ENCODE results near the gene MKRN3. TPM values are rescaled to one million over a fixed set of nuclear protein-coding genes. Genes with fewer than 3 reads are reported as not detected.

MKRN3 gene
- total and polyA plus RNA-seq, 7 experiments from 2014 or later: 0.37 to 11.5 (median 1.8) TPM

GRCh38 chr15:23574742-23575141 is 9.3 kb downstream of the MKRN3 start:
- intact Hi-C loops (cut with micrococcal nuclease): no loop called here
- H3K9me3 ChIP-seq (ENCODE audit: control insufficient read depth in 2 of 3, low read length in 3 of 3): no peaks in the 10 kb centered on the region
- no peaks in the 10 kb centered on the region for H3K36me3 Mint-ChIP-seq

GRCh38 chr15:23576061-23576460 is 10.6 kb downstream of the MKRN3 start:
- H3K27ac ChIP-seq (ENCODE audit: low read depth, low read length): no peak overlapping the region
- H3K27me3 ChIP-seq (ENCODE audit: control insufficient read depth in 2 of 2, insufficient read depth in 2 of 2, low read length in 2 of 2): no peaks in the 10 kb centered on the region
- DNase-seq (no peak), ATAC-seq (no peak)
- no peak overlapping the region for H3K4me3 Mint-ChIP-seq
- no peaks in the 10 kb centered on the region for H3K36me3 Mint-ChIP-seq
- no peak overlapping the region for H3K27ac Mint-ChIP-seq
- no peaks in the 10 kb centered on the region for H3K9me3 ChIP-seq (ENCODE audit: control insufficient read depth in 2 of 3, low read length in 3 of 3)
- ChIA-PET POLR2A (no interaction called here), CTCF (no interaction called here)
- H3K4me1 ChIP-seq (ENCODE audit: control insufficient read depth in 2 of 2, insufficient read depth in 2 of 2, low read length in 2 of 2): no peaks in the 10 kb centered on the region
- no peak overlapping the region for H3K4me3 ChIP-seq (ENCODE audit: low read length)
- no peaks in the 10 kb centered on the region for H3K9me3 Mint-ChIP-seq
- H3K27me3 Mint-ChIP-seq: no peaks in the 10 kb centered on the region
- H3K4me1 Mint-ChIP-seq: no peaks in the 10 kb centered on the region
- intact Hi-C loops (cut with micrococcal nuclease): no loop called here
- H3K36me3 ChIP-seq (ENCODE audit: control insufficient read depth in 2 of 3, insufficient read depth in 3 of 3, low read length in 3 of 3): no peaks in the 10 kb centered on the region

More at GRCh38 chr15:23574742-23575141, 9.3 kb downstream of the MKRN3 start:
- H3K4me3 Mint-ChIP-seq: no peak overlapping the region
- H3K9me3 Mint-ChIP-seq: no peaks in the 10 kb centered on the region
- Histone ChIP-seq H3K4me3 (ENCODE audit: low read length) (no peak overlapping the region), H3K27me3 (ENCODE audit: control insufficient read depth in 2 of 2, insufficient read depth in 2 of 2, low read length in 2 of 2) (no peaks in the 10 kb centered on the region), H3K27ac (ENCODE audit: low read depth, low read length) (no peak overlapping the region), H3K4me1 (ENCODE audit: control insufficient read depth in 2 of 2, insufficient read depth in 2 of 2, low read length in 2 of 2) (no peaks in the 10 kb centered on the region), H3K36me3 (ENCODE audit: control insufficient read depth in 2 of 3, insufficient read depth in 3 of 3, low read length in 3 of 3) (no peaks in the 10 kb centered on the region)
- peaks cover 0 to 3% (median 0%) of the 10 kb centered on the region in 5 donors for H3K27me3 Mint-ChIP-seq
- H3K4me1 Mint-ChIP-seq: peaks cover 0 to 6% (median 0%) of the 10 kb centered on the region in 7 donors
- DNase-seq (no peak), ATAC-seq (no peak)
- CTCF ChIA-PET: interaction anchor here (1.5 kb wide), 1 partner anchor 77 kb away, joined by 4 read pairs; no protein-coding TSS in a partner anchor
- POLR2A ChIA-PET: no interaction called here
- H3K27ac Mint-ChIP-seq: peak overlapping the region in 1 of 9 donors; percentile 44

- H3K27me3 ChIP-seq (ENCODE audit: control insufficient read depth in 2 of 2, insufficient read depth in 2 of 2, low read length in 2 of 2): no peaks in the 10 kb centered on the region
- DNase-seq (no peak), ATAC-seq (no peak)
- Mint-ChIP-seq H3K36me3 (no peaks in the 10 kb centered on the region), H3K27me3 (no peaks in the 10 kb centered on the region), H3K4me1 (no peaks in the 10 kb centered on the region), H3K9me3 (no peaks in the 10 kb centered on the region), H3K27ac (no peak overlapping the region), H3K4me3 (no peak overlapping the region)
- H3K9me3 ChIP-seq (ENCODE audit: control insufficient read depth in 2 of 3, low read length in 3 of 3): no peaks in the 10 kb centered on the region
- H3K36me3 ChIP-seq (ENCODE audit: control insufficient read depth in 2 of 3, insufficient read depth in 3 of 3, low read length in 3 of 3): no peaks in the 10 kb centered on the region
- CTCF ChIA-PET: no interaction called here
- H3K27ac ChIP-seq (ENCODE audit: low read depth, low read length): no peak overlapping the region
- no peak overlapping the region for H3K4me3 ChIP-seq (ENCODE audit: low read length)
- POLR2A ChIA-PET: no interaction called here
- intact Hi-C loops (cut with micrococcal nuclease): no loop called here
- no peaks in the 10 kb centered on the region for H3K4me1 ChIP-seq (ENCODE audit: control insufficient read depth in 2 of 2, insufficient read depth in 2 of 2, low read length in 2 of 2)
Measured at GRCh38 chr15:23578521-23579150, 13.2 kb downstream of the MKRN3 start.

GRCh38 chr15:23588268-23588667 is 22.8 kb downstream of the MKRN3 start:
- Mint-ChIP-seq H3K27ac (no peak overlapping the region), H3K9me3 (peaks cover 0 to 8% (median 3%) of the 10 kb centered on the region in 11 donors), H3K4me3 (no peak overlapping the region), H3K27me3 (peaks cover 0 to 17% (median 6%) of the 10 kb centered on the region in 5 donors), H3K36me3 (no peaks in the 10 kb centered on the region), H3K4me1 (no peaks in the 10 kb centered on the region)
- Histone ChIP-seq H3K27ac (ENCODE audit: low read depth, low read length) (no peak overlapping the region), H3K36me3 (ENCODE audit: control insufficient read depth in 2 of 3, insufficient read depth in 3 of 3, low read length in 3 of 3) (no peaks in the 10 kb centered on the region), H3K27me3 (ENCODE audit: control insufficient read depth in 2 of 2, insufficient read depth in 2 of 2, low read length in 2 of 2) (no peaks in the 10 kb centered on the region), H3K9me3 (ENCODE audit: control insufficient read depth in 2 of 3, low read length in 3 of 3) (no peaks in the 10 kb centered on the region), H3K4me1 (ENCODE audit: control insufficient read depth in 2 of 2, insufficient read depth in 2 of 2, low read length in 2 of 2) (no peaks in the 10 kb centered on the region), H3K4me3 (ENCODE audit: low read length) (no peak overlapping the region)
- CTCF ChIA-PET: no interaction called here
- DNase-seq (no peak), ATAC-seq (no peak)
- POLR2A ChIA-PET: no interaction called here
- intact Hi-C loops (cut with micrococcal nuclease): no loop called here

GRCh38 chr15:23589012-23589411 is 23.5 kb downstream of the MKRN3 start:
- no peak overlapping the region for H3K27ac ChIP-seq (ENCODE audit: low read depth, low read length)
- no peaks in the 10 kb centered on the region for H3K4me1 Mint-ChIP-seq
- peaks cover 0 to 8% (median 3%) of the 10 kb centered on the region in 11 donors for H3K9me3 Mint-ChIP-seq
- no peak for ATAC-seq
- peaks cover 0 to 17% (median 6%) of the 10 kb centered on the region in 5 donors for H3K27me3 Mint-ChIP-seq
- no peak overlapping the region for H3K27ac Mint-ChIP-seq
- intact Hi-C loops (cut with micrococcal nuclease): no loop called here
- POLR2A ChIA-PET: no interaction called here
- DNase-seq: no peak
- no peak overlapping the region for H3K4me3 Mint-ChIP-seq
- H3K9me3 ChIP-seq (ENCODE audit: control insufficient read depth in 2 of 3, low read length in 3 of 3): no peaks in the 10 kb centered on the region
- CTCF ChIA-PET: no interaction called here
- H3K36me3 Mint-ChIP-seq: no peaks in the 10 kb centered on the region
- H3K27me3 ChIP-seq (ENCODE audit: control insufficient read depth in 2 of 2, insufficient read depth in 2 of 2, low read length in 2 of 2): no peaks in the 10 kb centered on the region
- H3K36me3 ChIP-seq (ENCODE audit: control insufficient read depth in 2 of 3, insufficient read depth in 3 of 3, low read length in 3 of 3): no peaks in the 10 kb centered on the region
- no peak overlapping the region for H3K4me3 ChIP-seq (ENCODE audit: low read length)
- H3K4me1 ChIP-seq (ENCODE audit: control insufficient read depth in 2 of 2, insufficient read depth in 2 of 2, low read length in 2 of 2): no peaks in the 10 kb centered on the region

- POLR2A ChIA-PET: no interaction called here
Measured at GRCh38 chr15:23594252-23594770, 28.8 kb downstream of the MKRN3 start.

GRCh38 chr15:23595368-23595767 is 29.9 kb downstream of the MKRN3 start:
- CTCF ChIA-PET: no interaction called here
- Histone ChIP-seq H3K9me3 (ENCODE audit: control insufficient read depth in 2 of 3, low read length in 3 of 3) (no peaks in the 10 kb centered on the region), H3K4me3 (ENCODE audit: low read length) (no peak overlapping the region), H3K36me3 (ENCODE audit: control insufficient read depth in 2 of 3, insufficient read depth in 3 of 3, low read length in 3 of 3) (no peaks in the 10 kb centered on the region), H3K27ac (ENCODE audit: low read depth, low read length) (no peak overlapping the region), H3K27me3 (ENCODE audit: control insufficient read depth in 2 of 2, insufficient read depth in 2 of 2, low read length in 2 of 2) (no peaks in the 10 kb centered on the region), H3K4me1 (ENCODE audit: control insufficient read depth in 2 of 2, insufficient read depth in 2 of 2, low read length in 2 of 2) (no peaks in the 10 kb centered on the region)
- POLR2A ChIA-PET: no interaction called here
- Mint-ChIP-seq H3K27me3 (peaks cover 0 to 8% (median 3%) of the 10 kb centered on the region in 5 donors), H3K36me3 (no peaks in the 10 kb centered on the region), H3K4me3 (no peak overlapping the region), H3K4me1 (no peaks in the 10 kb centered on the region), H3K27ac (no peak overlapping the region), H3K9me3 (peaks cover 0 to 6% (median 0%) of the 10 kb centered on the region in 11 donors)
- intact Hi-C loops (cut with micrococcal nuclease): no loop called here
- ATAC-seq (no peak), DNase-seq (no peak)

More at GRCh38 chr15:23594252-23594770, 28.8 kb downstream of the MKRN3 start:
- Mint-ChIP-seq H3K36me3 (no peaks in the 10 kb centered on the region), H3K27me3 (peaks cover 0 to 11% (median 5%) of the 10 kb centered on the region in 5 donors), H3K4me1 (no peaks in the 10 kb centered on the region), H3K9me3 (peaks cover 0 to 8% (median 0%) of the 10 kb centered on the region in 11 donors), H3K4me3 (no peak overlapping the region), H3K27ac (no peak overlapping the region)
- Histone ChIP-seq H3K27ac (ENCODE audit: low read depth, low read length) (no peak overlapping the region), H3K27me3 (ENCODE audit: control insufficient read depth in 2 of 2, insufficient read depth in 2 of 2, low read length in 2 of 2) (no peaks in the 10 kb centered on the region), H3K36me3 (ENCODE audit: control insufficient read depth in 2 of 3, insufficient read depth in 3 of 3, low read length in 3 of 3) (no peaks in the 10 kb centered on the region), H3K4me1 (ENCODE audit: control insufficient read depth in 2 of 2, insufficient read depth in 2 of 2, low read length in 2 of 2) (no peaks in the 10 kb centered on the region), H3K4me3 (ENCODE audit: low read length) (no peak overlapping the region), H3K9me3 (ENCODE audit: control insufficient read depth in 2 of 3, low read length in 3 of 3) (no peaks in the 10 kb centered on the region)
- intact Hi-C loops (cut with micrococcal nuclease): no loop called here
- ATAC-seq: no peak
- CTCF ChIA-PET: no interaction called here
- DNase-seq: no peak
